ENCODE results near the gene NPNT. TPM values are rescaled to one million over a fixed set of nuclear protein-coding genes. Genes with fewer than 3 reads are reported as not detected.
"Not testable (repeated sequence)": the region's sequence is repeated elsewhere in the genome, so short reads cannot be mapped to it uniquely, and the experiment has no call there.

Gene NPNT, protein sequence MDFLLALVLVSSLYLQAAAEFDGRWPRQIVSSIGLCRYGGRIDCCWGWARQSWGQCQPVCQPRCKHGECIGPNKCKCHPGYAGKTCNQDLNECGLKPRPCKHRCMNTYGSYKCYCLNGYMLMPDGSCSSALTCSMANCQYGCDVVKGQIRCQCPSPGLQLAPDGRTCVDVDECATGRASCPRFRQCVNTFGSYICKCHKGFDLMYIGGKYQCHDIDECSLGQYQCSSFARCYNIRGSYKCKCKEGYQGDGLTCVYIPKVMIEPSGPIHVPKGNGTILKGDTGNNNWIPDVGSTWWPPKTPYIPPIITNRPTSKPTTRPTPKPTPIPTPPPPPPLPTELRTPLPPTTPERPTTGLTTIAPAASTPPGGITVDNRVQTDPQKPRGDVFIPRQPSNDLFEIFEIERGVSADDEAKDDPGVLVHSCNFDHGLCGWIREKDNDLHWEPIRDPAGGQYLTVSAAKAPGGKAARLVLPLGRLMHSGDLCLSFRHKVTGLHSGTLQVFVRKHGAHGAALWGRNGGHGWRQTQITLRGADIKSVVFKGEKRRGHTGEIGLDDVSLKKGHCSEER
- 78.3 TPM for total RNA-seq
- polyA plus RNA-seq (ENCODE audit: insufficient read depth, low read depth, low replicate concordance), result 117 TPM
- long read RNA-seq, donor 1, full-length matches to known transcripts, result 7 of 22 reads
- long read RNA-seq, donor 1, partial matches to known transcripts, result 15 of 22 reads
- long read RNA-seq, donor 1, other reads (novel, unspliced or antisense), result 0 of 22 reads
- long read RNA-seq, donor 2, full-length matches to known transcripts, result 14 of 25 reads
- long read RNA-seq, donor 2, partial matches to known transcripts, result 11 of 25 reads
- long read RNA-seq, donor 2, other reads (novel, unspliced or antisense), result 0 of 25 reads
- long read RNA-seq, donor 3, full-length matches to known transcripts, result 15 of 29 reads
- long read RNA-seq, donor 3, partial matches to known transcripts, result 14 of 29 reads
- long read RNA-seq, donor 3, other reads (novel, unspliced or antisense), result 0 of 29 reads
- long read RNA-seq, donor 4, full-length matches to known transcripts, result 11 of 45 reads
- long read RNA-seq, donor 4, partial matches to known transcripts, result 34 of 45 reads
- long read RNA-seq, donor 4, other reads (novel, unspliced or antisense), result 0 of 45 reads
- long read RNA-seq, donor 5, partial matches to known transcripts, result 7 of 8 reads
- long read RNA-seq, donor 5, other reads (novel, unspliced or antisense), result 0 of 8 reads
- long read RNA-seq, donor 6, partial matches to known transcripts, result 0 of 1 reads
- long read RNA-seq, donor 6, other reads (novel, unspliced or antisense), result 0 of 1 reads
- long read RNA-seq, donor 7, full-length matches to known transcripts, result 46 of 75 reads
- long read RNA-seq, donor 7, partial matches to known transcripts, result 24 of 75 reads
- long read RNA-seq, donor 7, other reads (novel, unspliced or antisense), result 5 of 75 reads
- long read RNA-seq, donor 8, full-length matches to known transcripts, result 8 of 87 reads
- long read RNA-seq, donor 8, partial matches to known transcripts, result 79 of 87 reads
- long read RNA-seq, donor 8, other reads (novel, unspliced or antisense), result 0 of 87 reads
- long read RNA-seq, donor 9, partial matches to known transcripts, result 8 of 9 reads
- long read RNA-seq, donor 9, other reads (novel, unspliced or antisense), result 0 of 9 reads
- long read RNA-seq, donor 10, full-length matches to known transcripts, result 12 of 20 reads
- long read RNA-seq, donor 10, partial matches to known transcripts, result 8 of 20 reads
- long read RNA-seq, donor 10, other reads (novel, unspliced or antisense), result 0 of 20 reads

DNA sequence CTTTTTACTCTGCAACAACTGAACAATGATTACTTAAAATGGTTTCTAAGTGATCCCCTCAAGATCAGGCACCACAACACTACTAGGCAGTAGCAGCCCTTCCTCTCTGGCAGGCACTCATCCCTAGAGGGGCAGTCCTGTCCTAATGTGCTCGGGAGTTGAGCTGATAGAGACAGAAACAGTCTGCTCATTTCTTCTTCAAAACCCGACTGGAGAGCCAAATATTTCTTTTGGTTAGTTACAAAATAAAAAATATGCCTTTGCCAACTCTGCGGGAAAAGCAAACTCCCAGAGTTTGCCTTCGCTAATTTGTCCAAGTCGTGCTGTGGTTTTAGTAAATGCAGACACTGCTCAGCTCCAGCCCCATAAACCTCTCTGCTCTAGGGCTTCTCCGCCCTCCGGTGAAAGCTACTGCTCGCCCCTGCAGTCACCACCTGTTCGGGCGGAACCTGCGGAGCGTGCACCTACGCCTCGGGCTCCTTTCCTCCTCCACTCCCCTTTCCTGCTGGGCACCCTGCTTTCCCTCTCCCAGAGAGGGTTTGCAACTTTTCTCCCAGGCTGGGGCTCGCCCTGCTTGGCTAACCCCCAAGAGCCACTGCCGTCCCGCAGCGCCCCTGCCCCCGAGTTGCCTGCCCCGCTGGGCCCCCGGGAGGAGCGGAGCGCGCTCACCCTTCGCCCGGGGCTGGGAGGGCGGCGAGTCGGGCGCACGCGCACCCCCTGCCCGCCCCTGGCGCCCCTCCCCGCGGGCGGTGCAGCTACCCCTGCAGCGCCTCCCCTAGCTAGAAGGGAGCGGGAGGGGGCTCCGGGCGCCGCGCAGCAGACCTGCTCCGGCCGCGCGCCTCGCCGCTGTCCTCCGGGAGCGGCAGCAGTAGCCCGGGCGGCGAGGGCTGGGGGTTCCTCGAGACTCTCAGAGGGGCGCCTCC is at the start of gene NPNT:
Gene NPNT, plus strand, starts transcription at position 812 of the 923 bp plus-strand sequence. CDS start 182 bp downstream, outside the sequence.
- no peak for FAIRE-seq

GRCh38 chr4:105845559-105845958 is 49.7 kb upstream of the NPNT start:
- no peak for FAIRE-seq
- DNase-seq, result no peak
- no peaks in the 10 kb centered on the region for H3K27me3 ChIP-seq (ENCODE audit: control insufficient read depth, insufficient read depth, low read length)
- H3K4me1 ChIP-seq (ENCODE audit: control insufficient read depth in 2 of 3, insufficient read depth in 2 of 3, low read depth in 1 of 3, low read length in 3 of 3), result no peaks in the 10 kb centered on the region
- H3K36me3 ChIP-seq (ENCODE audit: control insufficient read depth in 2 of 3, insufficient read depth in 3 of 3, low read length in 3 of 3), result no peaks in the 10 kb centered on the region
- H3K9me3 ChIP-seq (ENCODE audit: control insufficient read depth in 2 of 3, insufficient read depth in 1 of 3, low read length in 3 of 3), result no peaks in the 10 kb centered on the region
- H3K27ac ChIP-seq (ENCODE audit: low read depth in 2 of 2, low read length in 2 of 2), result no peak overlapping the region
- intact Hi-C loops (cut with DNase I), result no loop called here
- TF ChIP-seq, protein P1, sequence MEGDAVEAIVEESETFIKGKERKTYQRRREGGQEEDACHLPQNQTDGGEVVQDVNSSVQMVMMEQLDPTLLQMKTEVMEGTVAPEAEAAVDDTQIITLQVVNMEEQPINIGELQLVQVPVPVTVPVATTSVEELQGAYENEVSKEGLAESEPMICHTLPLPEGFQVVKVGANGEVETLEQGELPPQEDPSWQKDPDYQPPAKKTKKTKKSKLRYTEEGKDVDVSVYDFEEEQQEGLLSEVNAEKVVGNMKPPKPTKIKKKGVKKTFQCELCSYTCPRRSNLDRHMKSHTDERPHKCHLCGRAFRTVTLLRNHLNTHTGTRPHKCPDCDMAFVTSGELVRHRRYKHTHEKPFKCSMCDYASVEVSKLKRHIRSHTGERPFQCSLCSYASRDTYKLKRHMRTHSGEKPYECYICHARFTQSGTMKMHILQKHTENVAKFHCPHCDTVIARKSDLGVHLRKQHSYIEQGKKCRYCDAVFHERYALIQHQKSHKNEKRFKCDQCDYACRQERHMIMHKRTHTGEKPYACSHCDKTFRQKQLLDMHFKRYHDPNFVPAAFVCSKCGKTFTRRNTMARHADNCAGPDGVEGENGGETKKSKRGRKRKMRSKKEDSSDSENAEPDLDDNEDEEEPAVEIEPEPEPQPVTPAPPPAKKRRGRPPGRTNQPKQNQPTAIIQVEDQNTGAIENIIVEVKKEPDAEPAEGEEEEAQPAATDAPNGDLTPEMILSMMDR (IDR thresholded peaks at IDR 0.05; ENCODE audit: borderline replicate concordance, extremely low read depth, insufficient read depth), result no peak
- H3K9ac ChIP-seq (ENCODE audit: low read length in 3 of 3), result no peak overlapping the region
- no peak overlapping the region for H3K4me3 ChIP-seq (ENCODE audit: low read length in 3 of 3)

More for the DNA sequence above, at the start of gene NPNT:
- Histone ChIP-seq H3K27me3 (ENCODE audit: control insufficient read depth, insufficient read depth, low read length) (no peaks in the 10 kb centered on the region), H3K36me3 (ENCODE audit: control insufficient read depth in 2 of 3, insufficient read depth in 3 of 3, low read length in 3 of 3) (no peaks in the 10 kb centered on the region), H3K9me3 (ENCODE audit: control insufficient read depth in 2 of 3, insufficient read depth in 1 of 3, low read length in 3 of 3) (no peaks in the 10 kb centered on the region), H3K27ac (ENCODE audit: low read depth in 2 of 2, low read length in 2 of 2) (peak within 1 kb of the TSS; percentile 59 to 73), H3K9ac (ENCODE audit: low read length in 3 of 3) (peak within 1 kb of the TSS; percentile 34 to 81 (median 59)), H3K4me3 (ENCODE audit: low read length in 3 of 3) (peak within 1 kb of the TSS; percentile 64 to 74 (median 74)), H3K4me1 (ENCODE audit: control insufficient read depth in 2 of 3, insufficient read depth in 2 of 3, low read depth in 1 of 3, low read length in 3 of 3) (peaks cover 0 to 7% (median 0%) of the 10 kb centered on the region in 3 donors)
- TF ChIP-seq, protein P1 (IDR thresholded peaks at IDR 0.05; ENCODE audit: borderline replicate concordance, extremely low read depth, insufficient read depth), result no peak
- intact Hi-C loops (cut with DNase I), result no loop called here
- peak; percentile 70 to 81 (median 78) for DNase-seq

- H3K9me3 ChIP-seq (ENCODE audit: control insufficient read depth in 2 of 3, insufficient read depth in 1 of 3, low read length in 3 of 3); H3K9ac ChIP-seq (ENCODE audit: low read length in 3 of 3); H3K27me3 ChIP-seq (ENCODE audit: control insufficient read depth, insufficient read depth, low read length); H3K36me3 ChIP-seq (ENCODE audit: control insufficient read depth in 2 of 3, insufficient read depth in 3 of 3, low read length in 3 of 3); H3K4me1 ChIP-seq (ENCODE audit: control insufficient read depth in 2 of 3, insufficient read depth in 2 of 3, low read depth in 1 of 3, low read length in 3 of 3); FAIRE-seq; H3K27ac ChIP-seq (ENCODE audit: low read depth in 2 of 2, low read length in 2 of 2); DNase-seq; intact Hi-C loops (cut with DNase I); H3K4me3 ChIP-seq (ENCODE audit: low read length in 3 of 3): not testable (repeated sequence)
Observed at GRCh38 chr4:105848359-105848758, 46.9 kb upstream of the NPNT start.

Measured in kidney (tissue), 22 donors.